IPS-18a (cell line): ENCODE results near the gene HCAR3.
"Not testable (repeated sequence)": the region's sequence is repeated elsewhere in the genome, so short reads cannot be mapped to it uniquely, and the experiment has no call there.

ENCODE experiments used
- H3K27ac ChIP-seq: one replicate; pipeline ENCODE4 v1.5.1; 2013; ENCODE audit warnings: low read length
- H3K27me3 ChIP-seq: one replicate; pipeline ENCODE4 v1.6.1; 2013; ENCODE audit warnings: mild to moderate bottlenecking, low read length; ENCODE audit not compliant: control insufficient read depth, insufficient read depth
- H3K36me3 ChIP-seq: one replicate; pipeline ENCODE4 v1.6.1; 2013; ENCODE audit warnings: low read depth, low read length; ENCODE audit not compliant: control insufficient read depth
- H3K4me1 ChIP-seq: one replicate; pipeline ENCODE4 v1.6.1; 2013; ENCODE audit warnings: low read depth, low read length; ENCODE audit not compliant: control insufficient read depth
- H3K4me3 ChIP-seq: one replicate; pipeline ENCODE4 v1.5.1; 2013; ENCODE audit warnings: low read length
- H3K9ac ChIP-seq: one replicate; pipeline ENCODE4 v1.6.1; 2013; ENCODE audit warnings: mild to moderate bottlenecking, low read length, moderate library complexity
- H3K9me3 ChIP-seq: one replicate; pipeline ENCODE4 v1.6.1; 2013; ENCODE audit warnings: low read depth, low read length; ENCODE audit not compliant: control insufficient read depth

Gene HCAR3

DNA sequence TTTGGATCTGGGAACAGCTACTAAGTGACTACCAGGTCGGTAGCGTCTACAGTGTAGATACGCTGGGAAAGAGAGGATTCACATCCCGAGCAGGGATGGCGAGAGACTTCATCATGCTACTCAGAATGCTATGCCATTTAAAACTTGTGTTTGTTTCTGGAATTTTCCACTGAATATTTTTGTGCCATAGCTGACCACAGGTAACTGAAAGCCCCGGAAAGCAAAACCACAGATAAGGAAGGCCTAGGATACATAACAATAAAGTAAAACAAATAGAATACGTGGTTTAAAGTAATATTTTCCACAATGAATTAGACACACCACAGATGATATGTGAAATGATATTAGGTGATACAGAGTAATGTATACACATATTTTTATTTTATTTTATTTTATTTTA lies 22.0 kb upstream of the HCAR3 start:
- H3K27me3 ChIP-seq, result no peaks in the 10 kb centered on the region
- H3K9me3 ChIP-seq, result no peaks in the 10 kb centered on the region
- no peaks in the 10 kb centered on the region for H3K36me3 ChIP-seq
- no peak overlapping the region for H3K27ac ChIP-seq
- no peak overlapping the region for H3K4me3 ChIP-seq
- no peaks in the 10 kb centered on the region for H3K4me1 ChIP-seq
- H3K9ac ChIP-seq, result no peak overlapping the region

DNA sequence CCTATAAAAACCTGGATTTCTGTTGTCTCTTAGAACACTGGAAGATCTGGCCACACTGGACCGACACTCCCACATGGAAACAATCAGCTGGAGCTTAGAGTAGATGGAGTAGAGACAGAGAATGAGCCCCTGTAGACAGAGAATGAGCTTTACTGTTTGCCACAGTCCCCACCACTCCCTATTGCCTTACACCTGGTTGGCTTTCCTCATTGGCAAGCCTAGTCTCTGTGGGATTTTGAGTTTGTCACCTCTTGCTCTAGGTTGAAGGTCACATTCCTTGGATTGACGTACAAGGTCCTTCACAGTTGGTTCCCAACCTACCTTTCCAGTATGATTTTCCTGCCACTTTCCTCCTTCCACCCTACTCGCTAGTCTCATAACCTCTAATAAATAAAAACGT lies 16.0 kb upstream of the HCAR3 start:
- H3K27ac ChIP-seq, result no peak overlapping the region
- no peaks in the 10 kb centered on the region for H3K4me1 ChIP-seq
- no peak overlapping the region for H3K4me3 ChIP-seq
- H3K27me3 ChIP-seq, result no peaks in the 10 kb centered on the region
- no peaks in the 10 kb centered on the region for H3K36me3 ChIP-seq
- H3K9ac ChIP-seq, result no peak overlapping the region
- H3K9me3 ChIP-seq, result no peaks in the 10 kb centered on the region

DNA sequence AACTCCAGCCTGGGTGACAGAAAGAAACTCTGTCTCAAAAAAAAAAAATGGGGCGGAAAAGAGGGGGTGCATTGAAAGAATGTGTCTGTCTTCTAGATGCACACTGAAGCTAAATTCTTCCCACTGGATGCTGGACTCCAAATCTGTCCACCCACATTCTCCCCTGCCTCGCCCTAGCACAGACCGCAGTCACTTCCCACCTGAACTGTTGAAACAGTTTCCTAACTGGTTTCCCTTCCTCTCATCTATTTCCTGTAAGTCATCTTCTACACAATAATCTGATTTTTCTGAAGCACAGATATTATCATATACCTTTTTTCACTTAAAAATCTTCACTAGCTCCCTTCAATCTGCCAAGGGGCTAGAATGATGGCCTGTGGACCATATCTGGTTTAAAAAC lies 15.6 kb upstream of the HCAR3 start:
- no peaks in the 10 kb centered on the region for H3K9me3 ChIP-seq
- no peaks in the 10 kb centered on the region for H3K27me3 ChIP-seq
- no peak overlapping the region for H3K4me3 ChIP-seq
- H3K4me1 ChIP-seq, result no peaks in the 10 kb centered on the region
- no peak overlapping the region for H3K27ac ChIP-seq
- H3K36me3 ChIP-seq, result no peaks in the 10 kb centered on the region
- H3K9ac ChIP-seq, result no peak overlapping the region

DNA sequence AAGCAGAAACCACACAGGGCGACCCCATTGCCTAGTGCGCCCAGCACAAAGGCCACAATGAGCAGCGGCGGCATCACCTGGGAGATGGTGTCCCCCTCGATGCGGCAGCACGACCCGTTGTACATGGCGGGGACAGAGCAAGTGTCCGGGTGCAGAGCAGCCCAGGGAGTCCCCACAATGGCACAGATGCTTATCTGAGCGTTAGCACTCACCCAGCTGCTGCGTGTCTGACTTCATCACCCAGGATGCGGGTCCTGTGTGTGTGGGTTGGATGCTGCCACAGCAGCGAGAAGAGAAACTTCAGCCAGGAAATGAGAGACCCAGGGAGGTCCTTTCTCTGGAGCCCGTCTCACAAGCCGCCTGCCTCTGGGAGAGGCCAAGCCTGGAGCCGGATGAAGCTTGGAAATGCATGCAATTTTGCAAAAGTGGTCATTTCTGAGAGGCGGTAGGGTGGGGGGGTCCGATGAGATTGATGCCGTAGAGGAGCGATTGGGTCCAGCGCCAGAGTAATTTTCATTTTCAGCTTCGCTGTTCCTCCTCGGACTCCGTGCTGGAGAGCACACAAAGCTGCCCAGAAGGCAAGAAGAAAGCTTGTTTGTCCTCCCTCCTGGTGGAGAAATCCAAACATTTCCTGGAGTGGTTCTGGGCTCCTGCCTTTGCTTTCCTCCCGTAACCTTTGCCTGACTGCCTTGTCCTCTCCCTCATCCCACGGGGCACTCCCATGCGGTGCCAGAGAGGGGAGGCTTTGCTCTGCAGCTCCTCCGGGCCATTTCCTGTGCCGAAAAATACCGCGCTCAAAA lies 13.8 kb upstream of the HCAR3 start, which contains the start of gene HCAR1:
Gene HCAR1 (minus strand): TSS at position 630 of the 800 bp plus-strand sequence. CDS start 505 bp downstream, at position 125.
- no peaks in the 10 kb centered on the region for H3K27me3 ChIP-seq
- H3K27ac ChIP-seq, result no peak within 1 kb of the TSS
- H3K9me3 ChIP-seq, result no peaks in the 10 kb centered on the region
- H3K36me3 ChIP-seq, result no peaks in the 10 kb centered on the region
- H3K4me1 ChIP-seq, result no peaks in the 10 kb centered on the region
- no peak within 1 kb of the TSS for H3K4me3 ChIP-seq
- H3K9ac ChIP-seq, result no peak within 1 kb of the TSS

DNA sequence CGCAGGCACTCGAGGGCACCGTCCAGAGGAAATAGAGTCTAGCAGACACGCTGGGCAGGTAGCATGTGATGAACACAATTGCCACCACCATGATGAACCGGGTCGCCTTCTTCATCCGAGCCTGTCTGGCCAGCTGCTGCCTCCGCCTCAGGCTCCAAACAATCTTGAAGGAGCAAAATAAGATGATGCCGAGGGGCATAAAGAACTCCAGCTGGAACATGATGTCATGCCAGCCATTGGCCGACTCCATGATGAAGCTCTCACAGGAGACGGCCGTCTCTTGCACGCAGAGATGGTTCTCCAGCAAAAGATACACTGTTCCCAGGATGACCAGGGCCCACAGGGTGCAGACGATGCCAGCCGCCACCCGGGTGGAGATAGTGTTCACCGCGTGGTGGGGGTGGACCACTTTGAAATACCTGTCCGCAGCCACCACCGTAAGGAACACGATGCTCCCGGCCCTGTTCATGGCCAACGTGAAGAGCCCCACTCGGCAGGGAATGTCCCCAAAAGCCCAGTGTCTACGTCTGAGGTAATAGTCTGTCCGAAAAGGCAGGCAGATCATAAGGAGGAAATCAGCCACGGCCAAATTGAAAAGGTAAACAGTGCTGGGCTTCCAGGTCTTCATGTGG lies 13.1 kb upstream of the HCAR3 start:
- no peaks in the 10 kb centered on the region for H3K9me3 ChIP-seq
- H3K36me3 ChIP-seq, result no peaks in the 10 kb centered on the region
- no peaks in the 10 kb centered on the region for H3K27me3 ChIP-seq
- no peaks in the 10 kb centered on the region for H3K4me1 ChIP-seq
- H3K27ac ChIP-seq, result no peak overlapping the region
- no peak overlapping the region for H3K9ac ChIP-seq
- no peak overlapping the region for H3K4me3 ChIP-seq

DNA sequence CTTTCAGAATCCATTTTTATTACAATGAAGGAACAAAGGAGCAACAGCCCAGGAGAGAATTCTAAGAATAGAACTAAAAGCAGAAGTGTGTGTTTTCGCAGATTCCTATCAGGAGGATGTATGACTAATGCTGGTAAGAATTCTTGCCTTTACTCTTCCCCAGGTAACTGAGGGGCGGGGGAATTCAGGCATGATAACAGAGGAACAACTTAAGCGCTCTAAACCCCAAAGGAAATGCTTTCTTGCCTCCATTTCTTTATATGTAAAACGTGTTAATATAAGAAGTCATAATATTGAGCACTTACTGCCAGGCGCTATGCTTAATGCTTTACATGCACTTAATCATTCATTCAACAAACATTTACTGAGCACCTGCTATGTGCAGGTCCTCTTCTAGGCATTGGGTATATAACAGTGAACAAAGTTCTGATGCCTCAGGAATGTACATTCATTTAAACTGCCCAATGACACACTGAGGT lies 9.5 kb upstream of the HCAR3 start:
- no peak overlapping the region for H3K27ac ChIP-seq
- H3K9me3 ChIP-seq, result no peaks in the 10 kb centered on the region
- H3K36me3 ChIP-seq, result no peaks in the 10 kb centered on the region
- H3K9ac ChIP-seq, result no peak overlapping the region
- H3K4me1 ChIP-seq, result no peaks in the 10 kb centered on the region
- H3K27me3 ChIP-seq, result no peaks in the 10 kb centered on the region
- H3K4me3 ChIP-seq, result no peak overlapping the region

DNA sequence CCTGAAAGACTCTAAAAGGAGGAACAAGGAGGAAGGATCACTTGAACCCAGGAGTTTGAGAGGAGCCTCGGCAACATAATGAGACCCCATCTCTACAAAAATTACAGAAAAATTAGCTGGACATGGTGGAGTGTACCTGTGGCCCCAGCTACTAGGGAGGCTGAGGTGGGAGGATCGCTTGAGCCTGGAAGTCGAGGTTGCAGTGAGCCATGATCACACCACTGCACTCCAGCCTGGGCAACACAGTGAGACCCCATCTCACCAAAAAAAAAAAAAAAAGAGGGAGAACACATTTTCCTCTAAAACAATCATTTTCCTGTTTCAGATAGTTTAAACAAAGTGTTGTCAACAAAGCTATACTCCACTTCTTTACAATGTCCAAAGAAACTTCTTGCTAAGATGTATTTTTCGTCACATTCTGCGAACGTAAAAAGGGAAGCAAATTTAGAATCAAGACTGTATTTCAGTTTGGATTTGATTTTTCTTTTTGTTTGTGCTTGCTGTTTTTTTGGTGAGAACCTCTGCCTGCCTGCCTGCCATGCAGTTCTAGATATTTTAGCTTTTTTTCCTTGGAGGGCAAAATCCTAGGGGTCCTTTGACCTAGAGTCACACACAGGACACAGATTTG lies 9.0 kb upstream of the HCAR3 start:
- Histone ChIP-seq H3K4me1 (no peaks in the 10 kb centered on the region), H3K9me3 (no peaks in the 10 kb centered on the region), H3K27me3 (no peaks in the 10 kb centered on the region), H3K9ac (no peak overlapping the region), H3K36me3 (no peaks in the 10 kb centered on the region), H3K4me3 (no peak overlapping the region), H3K27ac (no peak overlapping the region)

DNA sequence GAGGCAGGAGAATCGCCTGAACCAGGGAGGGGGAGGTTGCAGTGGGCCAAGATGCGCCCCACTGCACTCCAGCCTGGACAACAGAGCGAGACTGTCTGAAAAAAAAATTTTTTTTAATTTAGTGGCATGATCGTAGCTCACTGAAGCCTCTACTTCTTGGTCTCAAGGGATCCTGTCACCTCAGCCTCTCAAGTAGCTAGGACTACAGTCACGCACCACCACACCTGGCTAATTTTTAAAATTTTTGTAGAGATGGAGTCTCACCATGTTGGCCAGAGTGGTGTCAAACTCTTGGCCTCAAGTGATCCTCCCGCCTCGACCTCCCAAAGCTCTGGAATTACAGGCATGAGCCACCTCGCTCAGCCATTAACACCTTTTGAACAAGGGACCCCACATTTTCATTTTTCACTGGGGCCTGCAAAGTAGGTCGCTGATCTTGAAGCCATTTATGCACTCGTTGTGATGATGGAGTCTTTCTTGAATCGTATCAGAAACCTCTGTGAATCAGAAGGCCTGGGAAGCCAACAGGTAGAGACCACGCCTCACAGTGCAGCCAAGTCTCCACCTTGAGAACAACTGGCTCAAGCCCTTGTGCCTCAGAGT lies 8.1 kb upstream of the HCAR3 start:
- no peaks in the 10 kb centered on the region for H3K4me1 ChIP-seq
- no peaks in the 10 kb centered on the region for H3K27me3 ChIP-seq
- H3K27ac ChIP-seq, result no peak overlapping the region
- no peak overlapping the region for H3K4me3 ChIP-seq
- H3K9me3 ChIP-seq, result no peaks in the 10 kb centered on the region
- H3K36me3 ChIP-seq, result no peaks in the 10 kb centered on the region
- no peak overlapping the region for H3K9ac ChIP-seq

DNA sequence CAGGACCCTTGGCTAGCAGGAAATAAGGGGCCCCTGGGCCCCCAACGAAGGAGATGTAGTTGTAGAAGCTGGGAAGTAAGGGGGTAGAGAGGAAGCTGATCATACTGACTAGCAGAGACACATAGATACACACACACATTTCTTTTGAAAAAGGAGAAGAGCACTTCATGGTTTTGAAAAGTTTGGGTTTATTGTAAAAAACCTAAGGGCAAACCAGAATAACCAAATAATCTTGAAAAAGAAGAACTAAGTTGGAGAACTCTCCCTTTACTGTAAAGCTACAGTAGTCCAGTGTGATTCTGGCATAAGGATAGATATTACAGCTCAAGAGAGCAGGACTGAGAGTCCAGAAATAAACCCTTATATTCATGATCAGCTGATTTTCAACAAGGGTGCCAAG lies 5.8 kb upstream of the HCAR3 start:
- no peak overlapping the region for H3K27ac ChIP-seq

DNA sequence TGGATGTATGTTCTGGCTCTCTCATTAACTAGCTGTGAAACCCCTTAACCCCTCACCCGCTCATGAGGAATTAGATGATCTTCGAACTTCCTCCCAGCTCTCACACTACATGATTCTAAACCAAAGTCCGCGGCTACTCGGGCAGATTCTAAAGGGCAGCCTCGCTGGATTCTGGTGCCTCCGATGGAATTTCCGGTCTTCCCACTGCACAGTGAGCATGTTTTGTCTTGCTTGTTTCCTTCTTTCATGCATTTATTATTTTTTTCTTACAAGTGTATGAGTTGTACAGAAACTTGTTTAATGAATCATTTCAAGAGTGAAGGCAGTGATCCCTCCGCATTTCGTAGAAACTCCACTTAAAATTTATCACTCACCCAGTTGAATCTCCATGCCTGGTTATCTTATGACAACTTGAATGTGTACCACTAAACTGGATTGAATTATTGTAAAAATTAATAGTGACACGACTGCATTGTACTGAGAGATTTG lies 4.5 kb upstream of the HCAR3 start:
- no peak overlapping the region for H3K4me3 ChIP-seq
- H3K9me3 ChIP-seq, result no peaks in the 10 kb centered on the region
- H3K27me3 ChIP-seq, result no peaks in the 10 kb centered on the region
- no peaks in the 10 kb centered on the region for H3K36me3 ChIP-seq
- H3K4me1 ChIP-seq, result no peaks in the 10 kb centered on the region
- H3K9ac ChIP-seq, result no peak overlapping the region
- no peak overlapping the region for H3K27ac ChIP-seq

More for the DNA sequence above, 5.8 kb upstream of the HCAR3 start:
- H3K9me3 ChIP-seq, result no peaks in the 10 kb centered on the region
- no peak overlapping the region for H3K4me3 ChIP-seq
- H3K9ac ChIP-seq, result no peak overlapping the region
- no peaks in the 10 kb centered on the region for H3K36me3 ChIP-seq
- H3K4me1 ChIP-seq, result no peaks in the 10 kb centered on the region
- H3K27me3 ChIP-seq, result no peaks in the 10 kb centered on the region

DNA sequence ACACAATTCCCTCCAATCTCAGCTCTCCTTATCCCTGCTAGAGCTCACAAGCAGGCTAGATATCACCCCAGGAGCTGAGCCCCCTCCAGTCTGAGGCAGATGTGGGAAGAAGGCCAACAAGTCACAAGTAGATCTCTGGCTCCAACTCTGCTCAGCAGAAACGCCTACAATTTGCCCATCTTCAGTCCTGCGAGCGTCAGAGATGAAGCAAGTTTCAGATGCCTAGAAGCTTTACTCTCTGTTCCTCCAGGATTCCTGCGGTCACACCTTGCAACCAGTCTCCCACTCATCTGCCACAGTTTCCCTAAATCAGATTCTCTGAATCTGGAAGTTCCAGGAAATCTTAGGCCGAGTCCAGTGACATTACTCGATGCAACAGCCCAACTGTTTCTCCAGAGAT lies 1.4 kb downstream of the HCAR3 start:
- not testable (repeated sequence) for H3K9ac ChIP-seq, H3K36me3 ChIP-seq, H3K4me3 ChIP-seq, H3K27me3 ChIP-seq, H3K27ac ChIP-seq, H3K4me1 ChIP-seq, H3K9me3 ChIP-seq
